WERI-Rb-1 (cell line): ENCODE measurements around the gene SAT1.

Source experiments
- DNase-seq: peaks from one replicate; pipeline ENCODE4 v3.0.0-alpha.2; 2020
- H3K27ac ChIP-seq: fragments of 250-450 bp; sonication (Bioruptor Pico); 2 replicates; pipeline ENCODE4 v1.5.1; 2020; ENCODE audit warnings: mild to moderate bottlenecking, moderate library complexity
- H3K27me3 ChIP-seq: fragments of 250-450 bp; sonication (Bioruptor Pico); 2 replicates; pipeline ENCODE4 v1.5.1; 2021; ENCODE audit warnings: mild to moderate bottlenecking, low read depth, moderate library complexity; ENCODE audit not compliant: insufficient read depth, severe bottlenecking
- H3K36me3 ChIP-seq: fragments of 250-450 bp; sonication (Bioruptor Pico); 2 replicates; pipeline ENCODE4 v1.5.1; 2020; ENCODE audit warnings: mild to moderate bottlenecking, moderate library complexity
- H3K4me3 ChIP-seq: 2 replicates; pipeline ENCODE4 v1.5.1; 2011; ENCODE audit warnings: low read depth, mild to moderate bottlenecking, control low read depth, low read length
- H3K9me3 ChIP-seq: fragments of 250-450 bp; sonication (Bioruptor Pico); 2 replicates; pipeline ENCODE4 v1.5.1; 2021; ENCODE audit warnings: mild to moderate bottlenecking, moderate library complexity; ENCODE audit not compliant: severe bottlenecking
- TF ChIP-seq, protein P1 (sequence below): IDR thresholded peaks from 2 replicates; pipeline ENCODE4 v1.5.1; 2011; ENCODE audit warnings: low read depth, mild to moderate bottlenecking, control low read depth, inconsistent platforms, low read length

The SAT1 gene

GRCh38 chrX:23788521-23788920 lies 5.5 kb downstream of the SAT1 start:
- H3K36me3 ChIP-seq, result no peaks in the 10 kb centered on the region
- no peak overlapping the region for H3K27ac ChIP-seq
- TF ChIP-seq, protein P1, sequence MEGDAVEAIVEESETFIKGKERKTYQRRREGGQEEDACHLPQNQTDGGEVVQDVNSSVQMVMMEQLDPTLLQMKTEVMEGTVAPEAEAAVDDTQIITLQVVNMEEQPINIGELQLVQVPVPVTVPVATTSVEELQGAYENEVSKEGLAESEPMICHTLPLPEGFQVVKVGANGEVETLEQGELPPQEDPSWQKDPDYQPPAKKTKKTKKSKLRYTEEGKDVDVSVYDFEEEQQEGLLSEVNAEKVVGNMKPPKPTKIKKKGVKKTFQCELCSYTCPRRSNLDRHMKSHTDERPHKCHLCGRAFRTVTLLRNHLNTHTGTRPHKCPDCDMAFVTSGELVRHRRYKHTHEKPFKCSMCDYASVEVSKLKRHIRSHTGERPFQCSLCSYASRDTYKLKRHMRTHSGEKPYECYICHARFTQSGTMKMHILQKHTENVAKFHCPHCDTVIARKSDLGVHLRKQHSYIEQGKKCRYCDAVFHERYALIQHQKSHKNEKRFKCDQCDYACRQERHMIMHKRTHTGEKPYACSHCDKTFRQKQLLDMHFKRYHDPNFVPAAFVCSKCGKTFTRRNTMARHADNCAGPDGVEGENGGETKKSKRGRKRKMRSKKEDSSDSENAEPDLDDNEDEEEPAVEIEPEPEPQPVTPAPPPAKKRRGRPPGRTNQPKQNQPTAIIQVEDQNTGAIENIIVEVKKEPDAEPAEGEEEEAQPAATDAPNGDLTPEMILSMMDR, result no peak
- peaks cover 3% of the 10 kb centered on the region for H3K27me3 ChIP-seq
- DNase-seq, result no peak
- no peak overlapping the region for H3K4me3 ChIP-seq
- H3K9me3 ChIP-seq, result no peaks in the 10 kb centered on the region

- DNase-seq, result no peak
- no peak overlapping the region for H3K27ac ChIP-seq
- no peaks in the 10 kb centered on the region for H3K9me3 ChIP-seq
- TF ChIP-seq, protein P1, result no peak
- H3K27me3 ChIP-seq, result peaks cover 3% of the 10 kb centered on the region
- H3K36me3 ChIP-seq, result no peaks in the 10 kb centered on the region
- no peak overlapping the region for H3K4me3 ChIP-seq
Observed at GRCh38 chrX:23788946-23789345, 6.0 kb downstream of the SAT1 start.

DNA sequence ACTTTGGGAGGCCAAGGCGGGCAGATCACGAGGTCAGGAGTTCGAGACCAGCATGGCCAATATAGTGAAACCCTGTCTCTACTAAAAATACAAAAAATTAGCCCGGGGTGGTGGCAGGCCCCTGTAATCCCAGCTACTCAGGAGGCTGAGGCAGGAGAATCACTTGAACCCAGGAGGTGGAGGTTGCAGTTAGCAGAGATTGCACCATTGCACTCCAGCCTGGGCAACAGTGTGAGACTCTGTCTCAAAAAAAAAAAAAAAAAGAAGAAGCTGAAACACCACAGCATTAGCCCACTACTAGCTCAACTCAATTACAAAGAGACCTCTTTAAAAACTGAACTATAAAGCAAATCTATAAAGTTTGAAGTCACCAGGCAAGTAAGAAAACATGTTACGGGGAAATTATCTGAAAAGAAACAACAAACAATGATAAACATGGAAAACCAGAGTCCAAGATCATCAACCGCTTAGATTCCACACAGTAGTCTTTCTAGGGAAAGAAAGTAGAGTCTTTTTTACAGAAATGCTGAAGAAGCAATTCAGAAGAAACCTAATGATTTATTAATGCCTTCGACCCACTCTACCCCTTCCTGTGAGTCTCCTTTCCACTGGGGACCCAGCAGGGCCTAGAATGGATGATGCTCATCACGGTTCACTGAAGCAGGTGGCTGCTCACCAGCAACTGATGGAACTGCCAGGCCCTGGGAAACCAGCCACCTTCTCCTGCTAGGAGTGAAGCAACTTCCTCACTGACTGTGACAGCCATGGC lies 6.6 kb downstream of the SAT1 start:
- DNase-seq, result no peak
- Histone ChIP-seq H3K27ac (no peak overlapping the region), H3K27me3 (peaks cover 3% of the 10 kb centered on the region), H3K4me3 (no peak overlapping the region), H3K9me3 (no peaks in the 10 kb centered on the region), H3K36me3 (no peaks in the 10 kb centered on the region)
- TF ChIP-seq, protein P1, result no peak

- no peak overlapping the region for H3K27ac ChIP-seq
- H3K36me3 ChIP-seq, result no peaks in the 10 kb centered on the region
- DNase-seq, result no peak
- H3K27me3 ChIP-seq, result peaks cover 8% of the 10 kb centered on the region
- TF ChIP-seq, protein P1, result no peak
- no peak overlapping the region for H3K4me3 ChIP-seq
- H3K9me3 ChIP-seq, result no peaks in the 10 kb centered on the region
Observed at GRCh38 chrX:23790155-23790497, 7.2 kb downstream of the SAT1 start.

- DNase-seq, result no peak
Observed at GRCh38 chrX:23792861-23793553, 10.0 kb downstream of the SAT1 start.

More at GRCh38 chrX:23792861-23793553, 10.0 kb downstream of the SAT1 start:
- peaks cover 8% of the 10 kb centered on the region for H3K27me3 ChIP-seq
- H3K4me3 ChIP-seq, result no peak overlapping the region
- no peak overlapping the region for H3K27ac ChIP-seq
- H3K9me3 ChIP-seq, result no peaks in the 10 kb centered on the region
- H3K36me3 ChIP-seq, result no peaks in the 10 kb centered on the region
- TF ChIP-seq, protein P1, result no peak
